Measurements from ENCODE around the gene SRC. TPM values are rescaled to one million over a fixed set of nuclear protein-coding genes. Genes with fewer than 3 reads are reported as not detected.

Gene SRC
- total RNA-seq, 2 donors from 2014 or later, result 6.9 to 14.3 TPM

DNA sequence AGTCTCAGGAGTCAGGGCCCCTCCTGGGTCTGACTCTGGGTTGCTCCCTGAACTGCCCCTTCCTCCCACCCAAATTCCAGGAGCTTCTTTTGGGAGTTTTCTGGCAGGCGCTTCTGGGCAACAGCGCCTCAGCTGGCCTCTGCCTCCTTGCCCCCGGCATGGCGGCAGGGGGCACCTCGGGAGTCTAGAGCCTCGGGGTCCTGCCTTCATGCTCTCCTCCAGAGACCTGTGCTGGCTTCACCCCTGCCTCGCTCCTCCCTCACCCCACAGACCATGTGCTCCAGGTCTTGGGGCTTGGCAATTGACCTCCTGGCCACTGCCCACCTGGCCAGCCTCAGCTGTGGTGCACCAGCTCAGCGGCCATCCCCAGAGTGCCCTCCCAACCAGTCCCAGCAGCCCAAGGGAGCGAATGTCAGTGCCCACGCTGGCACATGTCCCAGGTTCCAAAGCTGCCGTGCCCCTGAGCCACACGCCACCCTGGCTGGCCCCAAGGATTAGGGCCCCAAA is 43.4 kb downstream of the SRC start:
- Histone ChIP-seq H3K27me3 (no peaks in the 10 kb centered on the region), H3K36me3 (peaks cover 17% of the 10 kb centered on the region), H3K9me3 (no peaks in the 10 kb centered on the region), H3K4me3 (no peak overlapping the region), H3K4me1 (peaks cover 0 to 15% of the 10 kb centered on the region in 2 donors), H3K27ac (no peak overlapping the region)
- DNase-seq (ENCODE audit: low spot score), result no peak
- no peak for TF ChIP-seq CTCF (IDR thresholded peaks at IDR 0.05)

DNA sequence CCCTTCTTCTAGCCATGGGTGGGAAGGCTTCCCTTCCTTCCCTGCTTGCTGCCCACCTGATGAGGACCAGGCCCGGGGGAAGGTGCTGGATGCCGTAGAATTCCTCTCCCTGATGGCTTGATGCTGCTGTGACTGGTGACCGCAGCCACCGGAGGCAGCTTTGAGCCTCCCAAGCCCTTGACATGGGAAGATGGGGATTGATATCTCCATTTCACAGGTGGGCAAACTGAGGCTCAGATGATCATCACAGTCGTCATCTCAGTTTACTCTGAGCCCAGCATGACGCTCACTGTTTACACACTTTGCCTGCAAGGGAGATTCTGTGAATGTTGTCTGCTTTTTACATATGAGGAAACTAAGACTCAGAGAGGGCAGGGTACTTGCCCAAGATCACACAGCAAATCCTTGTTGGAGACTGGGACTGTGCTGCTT is 43.9 kb downstream of the SRC start:
- Histone ChIP-seq H3K4me3 (no peak overlapping the region), H3K27me3 (no peaks in the 10 kb centered on the region), H3K36me3 (peaks cover 17% of the 10 kb centered on the region), H3K27ac (no peak overlapping the region), H3K9me3 (no peaks in the 10 kb centered on the region), H3K4me1 (peaks cover 0 to 15% of the 10 kb centered on the region in 2 donors)
- no peak for TF ChIP-seq CTCF (IDR thresholded peaks at IDR 0.05)
- no peak for DNase-seq (ENCODE audit: low spot score)

DNA sequence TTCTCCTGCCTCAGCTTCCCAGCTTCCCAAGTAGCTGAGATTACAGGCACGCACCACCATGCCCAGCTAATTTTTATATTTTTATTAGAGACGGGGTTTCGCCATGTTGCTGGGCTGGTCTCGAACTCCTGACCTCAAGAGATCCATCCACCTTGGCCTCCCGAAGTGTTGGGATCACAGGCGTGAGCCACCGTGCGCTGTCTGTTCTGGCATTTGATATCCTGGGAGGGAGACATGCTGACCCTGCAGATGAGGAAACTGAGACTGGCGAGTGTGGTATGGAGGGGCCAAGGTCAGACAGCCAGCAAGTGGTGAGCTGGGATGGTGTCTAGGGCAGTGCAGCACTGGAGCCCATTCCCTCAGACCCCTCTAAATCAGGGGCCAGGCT is 44.6 kb downstream of the SRC start:
- no peak for DNase-seq (ENCODE audit: low spot score)
- no peak for TF ChIP-seq CTCF (IDR thresholded peaks at IDR 0.05)
- Histone ChIP-seq H3K36me3 (peaks cover 12% of the 10 kb centered on the region), H3K27me3 (no peaks in the 10 kb centered on the region), H3K4me3 (no peak overlapping the region), H3K27ac (no peak overlapping the region), H3K4me1 (peaks cover 0 to 19% of the 10 kb centered on the region in 2 donors), H3K9me3 (no peaks in the 10 kb centered on the region)

DNA sequence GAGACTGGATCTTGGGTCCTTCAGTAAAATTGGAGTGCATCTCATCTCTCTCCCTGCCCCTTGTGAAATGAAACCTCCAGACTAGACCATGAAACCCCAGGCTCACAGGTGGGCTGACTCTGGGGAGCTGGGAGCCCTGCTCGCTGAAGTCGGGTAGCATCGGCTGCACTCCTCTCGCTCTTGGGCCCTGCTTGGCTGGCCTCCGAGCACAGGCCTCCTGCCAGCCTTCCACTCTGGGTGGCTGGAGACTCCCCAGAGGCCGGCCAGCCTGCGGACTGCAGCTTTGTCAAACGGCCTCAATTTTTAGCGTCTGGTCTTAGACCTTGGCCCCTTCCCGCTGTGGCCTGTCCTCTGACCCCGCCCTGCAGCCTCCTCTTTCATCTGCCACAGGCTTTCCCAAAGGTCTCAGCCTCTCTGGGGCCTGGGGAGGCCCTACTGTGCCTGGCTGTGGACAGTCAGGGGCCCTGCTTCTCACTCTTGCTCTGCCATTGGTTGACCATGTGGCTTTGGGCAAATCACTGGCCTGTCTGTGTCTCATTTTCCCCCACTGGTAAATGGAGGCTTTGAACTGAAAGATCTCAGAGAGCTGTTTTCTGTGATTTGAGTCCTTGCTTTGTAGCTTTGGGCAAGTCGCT is 45.1 kb downstream of the SRC start:
- Histone ChIP-seq H3K27ac (no peak overlapping the region), H3K9me3 (no peaks in the 10 kb centered on the region), H3K36me3 (peaks cover 7% of the 10 kb centered on the region), H3K4me1 (peaks cover 0 to 24% of the 10 kb centered on the region in 2 donors), H3K27me3 (no peaks in the 10 kb centered on the region), H3K4me3 (no peak overlapping the region)
- TF ChIP-seq CTCF (IDR thresholded peaks at IDR 0.05), result no peak
- no peak for DNase-seq (ENCODE audit: low spot score)

DNA sequence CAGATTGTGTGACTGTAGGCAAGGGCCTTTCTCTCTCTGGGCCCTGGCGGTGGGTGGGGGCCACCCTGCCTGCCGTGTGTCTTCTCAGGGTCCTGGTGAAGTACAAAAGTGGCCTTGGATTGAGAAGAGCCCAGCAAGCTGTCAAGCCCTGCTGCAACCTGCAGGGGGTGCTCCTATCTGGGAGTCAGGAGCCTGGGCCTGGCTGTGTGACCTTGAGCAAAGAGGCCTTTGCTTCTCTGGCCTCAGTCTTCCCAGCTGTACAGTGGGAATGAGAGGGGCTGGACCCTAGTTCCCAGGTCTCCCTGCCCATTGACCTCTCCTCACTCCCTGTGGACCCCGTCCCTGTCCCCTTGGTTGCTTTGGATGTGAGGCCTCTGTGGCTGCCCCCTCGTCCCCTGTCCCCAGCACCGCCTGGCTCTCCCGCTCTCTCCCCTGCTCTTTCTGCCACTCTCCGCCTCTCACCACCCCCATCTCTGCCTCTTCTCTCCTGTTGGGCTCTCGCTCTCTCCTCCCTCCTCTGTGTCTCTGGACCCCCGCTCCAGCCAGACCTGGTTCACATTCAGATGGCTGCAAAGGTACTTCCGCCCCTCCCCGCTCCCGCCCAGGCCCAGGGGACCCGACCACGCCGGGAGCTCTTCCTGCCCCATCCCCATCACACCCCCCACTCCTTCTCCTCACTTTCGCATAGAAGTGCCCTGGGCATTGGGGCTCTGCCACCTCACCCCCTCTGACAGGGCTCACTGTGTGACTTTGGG is 46.7 kb downstream of the SRC start:
- no peak overlapping the region for H3K27ac ChIP-seq
- H3K4me3 ChIP-seq, result no peak overlapping the region
- H3K9me3 ChIP-seq, result no peaks in the 10 kb centered on the region
- DNase-seq (ENCODE audit: low spot score), result no peak
- H3K36me3 ChIP-seq, result peaks cover 8% of the 10 kb centered on the region
- TF ChIP-seq CTCF (IDR thresholded peaks at IDR 0.05), result peak in 1 of 2 donors; percentile 28
- no peaks in the 10 kb centered on the region for H3K27me3 ChIP-seq
- H3K4me1 ChIP-seq, result peaks cover 0 to 25% of the 10 kb centered on the region in 2 donors

Measured in right atrium auricular region (tissue), 2 donors.